GM15510 (cell line): ENCODE measurements around the gene APELA.

Experiments used
- POLR2A ChIP-seq: IDR thresholded peaks from 3 replicates; pipeline ENCODE4 v1.6.1; 2011; ENCODE audit warnings: borderline replicate concordance; ENCODE audit not compliant: insufficient read length; ENCODE audit errors: extremely low read depth

APELA gene

DNA sequence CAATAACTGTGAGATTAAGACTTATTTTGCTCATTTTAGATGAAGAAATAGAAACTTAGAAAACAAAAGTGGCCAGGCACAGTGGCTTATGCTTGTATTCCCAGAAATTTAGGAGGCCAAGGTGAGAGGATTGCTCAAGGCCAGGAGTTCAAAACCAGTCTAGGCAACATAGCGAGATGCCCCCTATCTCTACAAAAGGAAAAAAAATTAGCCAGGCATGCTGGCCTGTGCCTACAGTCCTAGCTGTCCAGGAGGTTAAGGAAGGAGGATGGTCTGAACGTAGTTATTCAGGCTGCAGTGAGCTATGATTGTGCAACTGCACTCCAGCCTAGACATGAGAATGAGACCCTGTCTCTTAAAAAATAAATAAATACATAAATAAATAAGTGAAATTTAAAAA, 28.0 kb downstream of the APELA start:
- TF ChIP-seq POLR2A = no peak

DNA sequence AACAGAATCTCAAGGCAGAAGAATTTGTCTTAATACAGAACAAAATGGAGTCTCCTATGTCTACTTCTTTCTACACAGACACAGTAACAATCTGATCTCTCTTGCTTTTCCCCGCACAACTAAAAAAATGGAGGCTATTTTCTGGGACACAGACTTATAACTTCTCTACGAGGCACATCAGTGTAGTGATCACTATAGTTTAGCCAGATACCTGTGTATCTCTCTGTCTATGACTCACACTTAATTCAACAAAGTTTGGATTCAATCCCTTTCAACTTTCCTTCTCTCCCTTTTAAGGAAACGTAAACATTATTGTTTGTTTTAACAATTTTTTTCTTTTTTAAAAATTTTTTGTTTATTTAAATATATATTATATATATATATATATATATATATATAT, 29.4 kb downstream of the APELA start:
- TF ChIP-seq POLR2A = no peak

DNA sequence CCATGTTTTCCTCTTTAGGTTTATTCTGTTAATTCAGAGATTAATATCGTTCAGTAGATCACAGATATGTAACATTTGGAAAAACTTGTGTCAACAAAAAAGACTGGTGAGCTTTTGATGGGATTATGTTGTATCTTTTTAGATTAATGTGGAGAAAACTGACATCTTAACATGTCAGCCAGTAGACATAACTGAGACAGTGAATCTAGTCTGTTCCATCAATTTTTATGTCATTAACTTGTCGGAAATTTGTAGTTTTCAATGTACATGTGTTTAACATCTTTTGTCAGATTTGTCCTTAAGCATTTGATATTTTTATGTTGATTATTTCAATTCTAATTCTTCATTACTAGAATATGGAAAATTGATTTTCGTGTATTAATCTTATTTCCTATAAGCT, 42.0 kb downstream of the APELA start:
- TF ChIP-seq POLR2A = no peak

DNA sequence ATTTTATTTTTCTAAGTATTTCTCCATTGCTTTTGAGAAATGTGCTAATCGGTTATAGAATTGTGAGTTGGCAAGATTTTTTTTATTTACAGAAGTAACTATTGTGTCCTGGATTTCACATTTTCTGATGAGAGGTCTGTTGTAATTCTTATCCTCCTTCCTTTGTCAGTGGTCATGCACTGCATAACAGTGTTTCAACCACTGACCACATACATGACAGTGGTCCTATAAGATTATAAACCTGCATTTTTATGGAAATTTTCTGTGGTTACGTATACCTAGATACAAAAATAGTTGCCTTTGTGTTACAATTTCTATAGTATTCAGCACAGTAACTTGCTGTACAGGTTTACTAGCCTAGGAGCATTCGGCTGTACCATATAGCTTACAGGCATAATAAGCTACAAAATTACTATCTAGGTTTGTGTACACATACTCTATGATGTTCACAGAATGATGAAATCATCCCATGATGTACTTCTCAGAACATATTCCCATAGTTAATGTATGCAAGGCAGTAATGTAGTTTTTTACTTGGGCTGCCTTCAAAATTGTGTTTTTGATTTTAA, 47.8 kb downstream of the APELA start:
- no peak for TF ChIP-seq POLR2A

DNA sequence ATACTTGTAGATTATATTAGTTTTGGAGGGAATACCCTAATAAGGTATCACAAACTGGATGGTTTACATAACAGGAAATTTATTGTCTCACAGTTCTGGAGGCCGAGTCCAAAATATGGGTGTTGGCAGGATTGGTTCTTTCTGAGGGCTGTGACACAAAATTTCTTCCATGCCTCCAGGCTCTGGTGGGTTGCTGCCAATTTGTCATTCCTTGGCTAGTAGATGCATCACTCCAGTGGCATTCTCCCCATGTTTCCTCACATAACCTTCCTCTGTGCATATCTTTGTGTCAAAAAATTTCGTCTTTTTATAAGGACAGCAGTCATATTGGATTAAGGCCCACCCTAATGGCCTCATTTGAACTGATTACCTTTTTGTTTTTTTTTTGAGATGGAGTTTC, 49.3 kb downstream of the APELA start:
- TF ChIP-seq POLR2A = no peak

DNA sequence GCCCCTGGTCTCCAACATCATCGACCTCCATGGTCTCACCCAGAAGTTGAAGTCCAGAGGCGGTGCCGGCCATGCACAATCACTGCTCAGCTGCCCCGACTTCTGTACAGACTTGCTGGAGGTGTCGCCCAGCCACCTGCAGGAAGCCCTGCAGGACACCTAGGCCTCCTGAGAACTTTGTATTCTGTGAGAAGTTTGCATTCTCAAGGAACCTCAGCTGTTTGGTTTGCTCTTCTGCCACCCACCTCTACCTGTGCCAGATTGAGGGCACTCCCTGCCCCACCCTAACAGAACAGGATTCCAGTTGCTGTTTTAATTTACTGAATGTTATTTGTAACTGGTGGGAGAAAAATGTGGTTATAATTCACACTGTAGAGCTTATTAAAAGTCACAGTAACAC, 53.7 kb downstream of the APELA start:
- TF ChIP-seq POLR2A = no peak

DNA sequence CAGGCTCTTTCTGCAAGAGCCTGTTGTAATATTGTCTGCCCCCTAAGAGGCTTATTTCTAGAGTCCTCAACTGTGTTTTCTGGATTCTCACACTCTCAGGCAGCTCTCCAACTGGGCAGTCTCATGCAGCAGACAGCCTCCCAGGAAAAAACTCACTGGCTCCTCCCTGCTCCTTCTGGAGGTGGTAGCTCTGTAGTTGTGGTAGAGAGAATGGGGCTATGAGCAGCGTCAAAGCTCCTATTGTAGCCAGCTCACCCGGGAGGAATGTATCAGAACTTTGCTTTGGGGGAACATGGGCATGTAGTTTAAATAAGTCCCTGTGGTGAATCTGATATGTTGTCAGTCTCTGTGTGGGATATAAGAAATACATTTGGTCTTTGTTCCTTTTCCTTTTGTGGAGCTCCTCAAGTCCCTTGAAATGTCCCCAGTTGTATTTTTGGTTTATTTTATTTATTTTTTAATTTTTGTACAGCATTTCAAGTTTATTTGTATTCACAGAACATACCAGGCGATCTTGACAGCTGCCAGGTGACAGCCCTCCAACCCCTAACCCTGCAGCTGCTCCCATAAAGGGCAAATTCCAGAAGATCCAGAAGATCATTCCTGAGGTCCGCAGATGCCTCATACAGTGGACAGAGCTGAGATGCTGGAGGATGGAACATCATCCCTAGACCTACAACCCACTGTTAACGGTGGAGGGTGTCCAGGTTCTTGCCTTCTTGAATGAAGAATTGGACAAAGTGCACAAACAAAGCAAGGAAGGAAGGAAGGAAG, 54.8 kb downstream of the APELA start:
- no peak for TF ChIP-seq POLR2A

DNA sequence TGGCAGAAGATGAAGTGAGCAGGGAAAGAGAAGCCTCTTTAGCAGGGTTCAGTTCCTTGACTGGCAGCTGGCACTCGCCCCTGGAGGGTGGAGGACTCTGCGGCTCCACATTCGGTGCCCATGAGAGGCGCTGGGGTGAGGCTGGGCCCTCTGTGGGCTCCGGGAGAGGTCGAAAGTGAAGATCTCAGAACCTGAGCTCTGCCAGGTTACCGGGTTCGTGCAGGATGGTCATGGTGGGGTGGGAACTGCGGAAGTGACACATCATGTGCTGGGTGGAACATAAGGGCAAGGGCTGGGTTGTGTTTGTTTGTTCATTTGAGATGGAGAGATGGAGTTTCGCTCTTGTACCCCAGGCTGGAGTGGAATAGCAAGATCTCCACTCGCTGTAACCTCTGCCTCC, 56.3 kb downstream of the APELA start:
- TF ChIP-seq POLR2A = no peak

DNA sequence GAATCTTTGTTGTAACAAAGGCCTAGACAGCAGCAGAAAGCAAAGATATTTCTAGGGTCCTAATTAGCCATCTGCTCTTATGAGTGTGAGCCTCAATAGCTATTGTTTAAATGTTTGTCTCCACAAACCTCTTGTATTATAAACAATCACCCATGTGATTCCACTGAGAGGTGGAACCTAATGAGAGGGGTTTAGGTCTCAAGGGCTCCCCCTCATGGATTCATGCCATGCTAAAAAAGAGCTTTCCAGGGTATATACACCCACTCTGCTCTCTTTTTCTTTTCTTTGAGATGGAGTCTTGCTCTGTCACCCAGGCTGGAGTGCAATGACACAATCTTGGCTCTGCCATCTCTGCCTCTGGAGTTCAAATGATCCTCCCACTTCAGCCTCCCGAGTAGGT, 58.4 kb downstream of the APELA start:
- no peak for TF ChIP-seq POLR2A

DNA sequence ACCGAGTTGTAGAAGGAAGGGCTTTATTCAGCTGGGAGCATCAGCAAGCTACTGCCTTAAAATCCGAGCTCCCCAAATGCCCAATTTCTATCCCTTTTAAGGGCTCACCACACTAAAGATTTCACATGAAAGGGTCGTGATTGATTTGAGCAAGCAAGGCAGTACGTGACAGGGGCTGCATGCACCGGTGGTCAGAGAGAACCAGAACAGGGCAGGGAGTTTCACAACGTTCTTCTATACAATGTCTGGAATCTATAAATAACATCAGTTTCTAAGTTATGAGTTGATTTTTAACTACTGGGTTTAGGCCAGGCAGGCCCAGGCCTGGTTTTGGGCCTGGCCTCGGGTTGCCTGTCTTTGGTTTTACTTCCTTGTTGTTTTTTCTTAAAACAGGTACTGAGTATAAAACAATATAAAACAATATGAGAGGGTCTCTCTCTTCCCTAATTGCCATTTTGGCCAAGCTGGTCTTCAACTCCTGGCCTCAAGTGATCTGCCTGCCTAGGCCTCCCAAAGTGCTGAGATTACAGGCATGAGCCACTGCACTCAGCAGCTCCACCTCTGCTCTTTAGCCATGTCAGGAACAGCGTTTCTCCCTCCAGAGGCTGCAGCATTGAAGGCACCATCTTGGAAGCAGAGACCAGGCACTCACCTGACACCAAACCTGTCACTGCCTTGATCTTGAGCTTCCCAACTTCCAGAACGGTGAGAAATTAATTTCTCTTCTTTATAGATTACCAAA, 59.1 kb downstream of the APELA start:
- peak; percentile 23 for TF ChIP-seq POLR2A

DNA sequence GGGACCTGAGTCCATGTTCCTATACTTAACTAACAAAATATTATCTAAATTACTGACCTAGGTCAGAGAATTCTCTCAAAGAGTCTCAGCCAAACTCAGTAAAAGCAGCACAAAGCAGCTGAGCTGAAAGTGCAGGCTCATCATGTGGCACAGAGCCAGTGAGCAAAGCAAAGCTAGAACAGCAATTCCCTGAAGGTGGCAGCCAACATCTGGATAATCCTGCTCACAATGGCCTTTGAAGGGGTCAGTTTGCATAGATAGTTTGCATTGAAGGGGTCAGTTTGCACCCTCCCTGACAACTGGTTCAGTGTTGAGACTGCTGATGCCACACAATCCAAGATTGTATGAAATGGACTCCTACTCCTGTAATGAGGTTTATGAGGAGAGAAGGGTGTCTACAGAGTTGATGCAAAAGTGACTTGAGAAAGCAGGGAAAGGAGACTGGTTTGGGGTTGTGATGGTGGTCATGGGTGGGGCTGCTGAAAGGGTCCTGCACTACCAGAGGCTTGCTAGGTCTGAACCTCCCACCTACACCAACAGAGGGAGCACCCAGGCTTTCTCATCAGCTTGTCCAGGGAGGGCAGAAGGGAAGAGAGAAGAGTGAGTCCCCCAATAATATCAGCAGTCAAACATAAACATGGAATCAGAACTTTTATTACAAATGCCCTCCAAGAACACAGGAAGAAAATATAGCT, 60.7 kb downstream of the APELA start:
- no peak for TF ChIP-seq POLR2A

DNA sequence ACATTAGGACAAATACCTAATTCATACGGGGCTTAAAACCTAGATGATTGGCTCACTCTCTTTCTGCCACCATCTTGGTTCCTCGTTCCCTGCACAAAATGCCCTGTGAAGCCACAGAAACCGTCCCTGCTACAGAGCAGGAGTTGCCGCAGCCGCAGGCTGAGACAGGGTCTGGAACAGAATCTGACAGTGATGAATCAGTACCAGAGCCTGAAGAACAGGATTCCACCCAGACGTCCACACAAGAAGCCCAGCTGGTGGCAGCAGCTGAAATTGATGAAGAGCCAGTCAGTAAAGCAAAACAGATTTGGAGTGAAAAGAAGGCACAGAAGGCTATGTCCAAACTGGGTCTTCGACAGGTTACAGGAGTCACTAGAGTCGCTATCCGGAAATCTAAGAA, 66.2 kb downstream of the APELA start:
- no peak for TF ChIP-seq POLR2A

DNA sequence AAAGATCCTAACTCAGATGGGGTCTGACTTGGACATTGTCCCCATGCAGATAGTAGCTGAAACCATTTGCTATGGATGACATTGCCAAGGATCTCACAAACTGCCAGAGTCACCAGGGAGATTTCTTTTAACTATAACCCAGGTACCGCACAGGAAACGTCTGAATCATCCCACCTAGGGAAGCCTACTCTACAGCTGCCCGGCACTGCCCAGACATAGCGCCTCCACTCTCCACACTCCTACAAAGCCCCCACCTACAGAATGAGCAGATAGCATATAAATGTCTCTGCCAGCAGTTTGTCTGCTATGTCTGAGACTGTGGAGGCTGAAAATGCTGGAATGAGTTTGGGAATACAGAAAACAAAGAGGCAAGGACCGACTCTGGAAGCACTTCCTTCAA, 68.2 kb downstream of the APELA start:
- TF ChIP-seq POLR2A = no peak

DNA sequence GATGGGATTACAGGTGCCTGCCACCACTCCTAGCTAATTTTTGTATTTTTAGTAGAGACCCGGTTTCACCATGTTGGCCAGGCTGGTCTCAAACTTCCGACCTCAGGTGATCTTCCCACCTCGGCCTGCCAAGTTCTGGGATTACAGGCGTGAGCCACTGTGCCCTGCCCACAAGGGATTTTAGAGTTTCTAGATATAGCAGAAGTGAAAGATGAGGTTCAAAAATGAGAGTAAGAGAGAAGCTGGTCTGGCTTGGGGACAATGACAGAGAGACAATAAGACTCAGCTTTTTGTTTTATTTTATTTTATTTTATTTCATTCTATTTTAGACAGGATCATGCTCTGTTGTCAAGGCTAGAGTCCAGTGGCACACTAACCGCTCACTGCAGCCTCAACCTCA, 69.8 kb downstream of the APELA start:
- TF ChIP-seq POLR2A = no peak
